Activated CD8-positive, alpha-beta memory T cell treated with anti-CD3 and anti-CD28 coated beads, Interleukin-2, amount 50 U/mL, for 1 hour (primary cell): ENCODE results near the gene IMP3.
A peak's percentile ranks its signal among the peaks of the same experiment; 100 is the strongest.
"Not testable (repeated sequence)": the region's sequence is repeated elsewhere in the genome, so short reads cannot be mapped to it uniquely, and the experiment has no call there.

Experiments
- DNase-seq: peaks from one replicate; pipeline ENCODE4 v3.0.0-alpha.2; 2020; ENCODE audit errors: extremely low read depth

The IMP3 gene

GRCh38 chr15:75650908-75651809 lies 11.1 kb upstream of the IMP3 start:
- no peak for DNase-seq

- no peak for DNase-seq
These were observed 9.8 kb upstream of the IMP3 start for GRCh38 chr15:75649848-75650247.

- DNase-seq: no peak
These were observed 9.2 kb upstream of the IMP3 start for GRCh38 chr15:75649045-75649761.

GRCh38 chr15:75648156-75649000 lies 8.4 kb upstream of the IMP3 start:
- DNase-seq: no peak

- peak; percentile 43 for DNase-seq
These were observed 7.5 kb upstream of the IMP3 start, which contains the start of gene SNX33 for GRCh38 chr15:75647370-75648155. Gene SNX33 (plus strand): TSS chr15:75647912. CDS start chr15:75649103, 1,191 bp downstream.

- DNase-seq: no peak
These were observed 6.9 kb upstream of the IMP3 start for GRCh38 chr15:75646944-75647364.

- DNase-seq: no peak
These were observed 6.3 kb upstream of the IMP3 start for GRCh38 chr15:75646112-75646943.

- DNase-seq: no peak
These were observed 4.4 kb upstream of the IMP3 start for GRCh38 chr15:75644376-75644775.

- DNase-seq: no peak
These were observed 1.6 kb upstream of the IMP3 start for GRCh38 chr15:75641603-75642002.

- DNase-seq: no peak
These were observed 1.1 kb upstream of the IMP3 start for GRCh38 chr15:75641179-75641503.

GRCh38 chr15:75640483-75641178 lies 607 bp upstream of the IMP3 start:
- DNase-seq: no peak

- no peak for DNase-seq
These were observed 774 bp downstream of the IMP3 start for GRCh38 chr15:75639191-75639708.

- DNase-seq: no peak
These were observed 2.6 kb downstream of the IMP3 start for GRCh38 chr15:75637245-75638009.

GRCh38 chr15:75636026-75636425 lies 4.0 kb downstream of the IMP3 start:
- no peak for DNase-seq

GRCh38 chr15:75633922-75634321 lies 6.1 kb downstream of the IMP3 start:
- DNase-seq: not testable (repeated sequence)

GRCh38 chr15:75631935-75632334 lies 8.1 kb downstream of the IMP3 start:
- DNase-seq: no peak

- peak; percentile 76 for DNase-seq
These were observed 14.3 kb downstream of the IMP3 start, which contains the start of gene SNUPN for GRCh38 chr15:75625542-75626347. Gene SNUPN (minus strand): TSS chr15:75625725. CDS start chr15:75621051, 4,674 bp downstream.

GRCh38 chr15:75622505-75622904 lies 17.5 kb downstream of the IMP3 start:
- DNase-seq: no peak
